OCI-LY7 (cell line): ENCODE measurements around the gene TRAF1.

Experiments used
- EZH2phosphoT487 ChIP-seq: fragments of 200-600 bp; sonication (generic); IDR thresholded peaks from 2 replicates; pipeline ENCODE4 v1.6.1; 2018; ENCODE audit warnings: low read depth, borderline replicate concordance, mild to moderate bottlenecking, mixed run types, antibody characterized with exemption, low read length, moderate library complexity, mixed read lengths
- TF ChIP-seq, protein P1 (sequence below): fragments of 200-600 bp; sonication (generic); conservative IDR thresholded peaks from 2 replicates; pipeline ENCODE4 v1.5.1; 2014; ENCODE audit warnings: mild to moderate bottlenecking, antibody characterized with exemption, low read length, moderate library complexity, mixed read lengths

DNA sequence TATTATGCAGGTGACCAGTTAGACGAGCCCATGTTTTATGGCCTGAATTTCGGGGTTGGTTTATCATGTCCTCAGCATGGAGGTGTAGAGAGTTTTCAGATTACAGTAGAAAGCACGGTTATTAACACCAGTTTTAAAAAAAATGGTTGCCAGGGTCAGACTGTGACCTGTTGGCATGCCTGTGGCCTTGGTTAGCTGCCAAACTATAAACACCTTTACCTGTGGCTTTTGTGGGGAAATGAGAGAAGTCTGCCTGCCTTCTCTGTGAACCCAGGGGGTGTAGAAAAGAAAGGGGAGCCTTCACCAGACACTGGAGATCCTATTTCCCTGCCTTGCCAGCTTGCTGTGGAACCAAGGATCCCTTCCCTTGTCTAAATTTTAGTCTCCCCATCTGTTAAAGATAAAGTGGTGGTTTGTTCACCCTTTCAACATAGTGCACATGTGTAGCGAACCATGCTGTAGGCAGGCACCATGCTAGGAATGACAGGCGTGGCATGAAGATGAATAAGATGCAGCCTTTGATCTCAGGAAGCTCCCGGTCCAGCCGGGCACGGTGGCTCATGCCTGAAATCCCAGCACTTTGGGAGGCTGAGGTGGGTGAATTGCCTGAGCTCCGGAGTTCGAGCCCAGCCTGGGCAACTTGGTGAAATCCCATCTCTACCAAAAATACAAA, 43.5 kb downstream of the TRAF1 start:
- TF ChIP-seq, protein P1, sequence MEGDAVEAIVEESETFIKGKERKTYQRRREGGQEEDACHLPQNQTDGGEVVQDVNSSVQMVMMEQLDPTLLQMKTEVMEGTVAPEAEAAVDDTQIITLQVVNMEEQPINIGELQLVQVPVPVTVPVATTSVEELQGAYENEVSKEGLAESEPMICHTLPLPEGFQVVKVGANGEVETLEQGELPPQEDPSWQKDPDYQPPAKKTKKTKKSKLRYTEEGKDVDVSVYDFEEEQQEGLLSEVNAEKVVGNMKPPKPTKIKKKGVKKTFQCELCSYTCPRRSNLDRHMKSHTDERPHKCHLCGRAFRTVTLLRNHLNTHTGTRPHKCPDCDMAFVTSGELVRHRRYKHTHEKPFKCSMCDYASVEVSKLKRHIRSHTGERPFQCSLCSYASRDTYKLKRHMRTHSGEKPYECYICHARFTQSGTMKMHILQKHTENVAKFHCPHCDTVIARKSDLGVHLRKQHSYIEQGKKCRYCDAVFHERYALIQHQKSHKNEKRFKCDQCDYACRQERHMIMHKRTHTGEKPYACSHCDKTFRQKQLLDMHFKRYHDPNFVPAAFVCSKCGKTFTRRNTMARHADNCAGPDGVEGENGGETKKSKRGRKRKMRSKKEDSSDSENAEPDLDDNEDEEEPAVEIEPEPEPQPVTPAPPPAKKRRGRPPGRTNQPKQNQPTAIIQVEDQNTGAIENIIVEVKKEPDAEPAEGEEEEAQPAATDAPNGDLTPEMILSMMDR, result no peak
- TF ChIP-seq EZH2phosphoT487, result no peak
